HepG2 (cell line): ENCODE data around the gene RIPOR1. TPM values are rescaled to one million over a fixed set of nuclear protein-coding genes. Genes with fewer than 3 reads are reported as not detected.

Source experiments
- CBFB ChIP-seq: sonication (generic); formaldehyde crosslinking; IDR thresholded peaks from 2 replicates; pipeline ENCODE4 v1.4.0; 2020; ENCODE audit warnings: missing genetic modification reagents
- KIAA2018 ChIP-seq: sonication (generic); formaldehyde crosslinking; IDR thresholded peaks from 2 replicates; pipeline ENCODE4 v1.5.0; 2020; ENCODE audit warnings: mild to moderate bottlenecking, missing genetic modification reagents, borderline replicate concordance
- RARA ChIP-seq: IDR thresholded peaks from 2 replicates; pipeline ENCODE4 v1.6.1; 2016; ENCODE audit warnings: missing genetic modification reagents, missing compliant biosample characterization
- RBM22 ChIP-seq: fragments of 200-400 bp; formaldehyde crosslinking; optimal IDR thresholded peaks from 2 replicates; pipeline ENCODE3; 2017; ENCODE audit warnings: mild to moderate bottlenecking, low read length, moderate library complexity
- TAF1 ChIP-seq: sonication (generic); formaldehyde crosslinking; IDR thresholded peaks from 2 replicates; pipeline ENCODE4 v1.4.0; 2020; ENCODE audit warnings: missing genetic modification reagents
- U2AF1 ChIP-seq: fragments of 200-400 bp; formaldehyde crosslinking; optimal IDR thresholded peaks from 2 replicates; pipeline ENCODE3; 2017; ENCODE audit warnings: mild to moderate bottlenecking, low read depth, low read length
- ZC3H4 ChIP-seq: sonication (generic); formaldehyde crosslinking; IDR thresholded peaks from 2 replicates; pipeline ENCODE4 v1.4.0; 2020; ENCODE audit warnings: missing genetic modification reagents, borderline replicate concordance
- ZNF318 ChIP-seq: sonication (generic); formaldehyde crosslinking; IDR thresholded peaks from 2 replicates; pipeline ENCODE4 v1.4.0; 2020; ENCODE audit warnings: mild to moderate bottlenecking, missing genetic modification reagents
- ZNF430 ChIP-seq: sonication (generic); formaldehyde crosslinking; IDR thresholded peaks from 2 replicates; pipeline ENCODE4 v1.9.0; 2021; ENCODE audit warnings: mild to moderate bottlenecking, missing genetic modification reagents
- ZNF709 ChIP-seq: sonication (generic); formaldehyde crosslinking; IDR thresholded peaks from 2 replicates; pipeline ENCODE4 v1.5.0; 2020; ENCODE audit warnings: mild to moderate bottlenecking, missing genetic modification reagents
- ZNF749 ChIP-seq: sonication (generic); formaldehyde crosslinking; IDR thresholded peaks from 2 replicates; pipeline ENCODE4 v1.8.0; 2022; ENCODE audit warnings: mild to moderate bottlenecking, missing genetic modification reagents, moderate library complexity, borderline replicate concordance
- polyA plus RNA-seq, 8 experiments: library from polyadenylated mRNA; depleted of rRNA in 3 of 8; stranded (reverse) in 7 of 8; unstranded in 1 of 8; fragments of >200 nt; fragmentation: Illumina TruSeq in 4 of 8; extraction: Trizol in 4 of 8; gene quantifications; 2 replicates each; pipeline versions ENCODE4 v1.2.1 to v1.2.3, GENCODE V29; 2011 to 2016; ENCODE audit warnings: low read depth in 4 of 8, missing spikeins in 1 of 8, mixed read lengths in 1 of 8; ENCODE audit not compliant: insufficient read depth in 1 of 8
- total RNA-seq, 5 experiments: library from RNA; depleted of rRNA; stranded (reverse); fragments of >200 nt; fragmentation: Illumina TruSeq; extraction: Trizol; gene quantifications; 2 replicates each; pipeline ENCODE4 v1.2.3, GENCODE V29; 2016; ENCODE audit warnings: low read depth in 1 of 5

Gene RIPOR1
- total and polyA plus RNA-seq, 2 of the 13 experiments (the other 11 are each of a cell fraction or from before 2014, with no cell fraction given) = 4.6 to 8.1 TPM

GRCh38 chr16:67521095-67521804 lies 7.4 kb upstream of the RIPOR1 start (continued):
- peak; percentile 47; the same call in 1 of the 2 replicates for TF ChIP-seq TAF1 (CRISPR knock-in tag)
- no peak for TF ChIP-seq ZNF318 (CRISPR knock-in tag)
- TF ChIP-seq CBFB (CRISPR knock-in tag) = peak; percentile 26; the same call in 1 of the 2 replicates
- no peak for TF ChIP-seq KIAA2018
- no peak for TF ChIP-seq ZC3H4 (CRISPR knock-in tag)
- no peak for TF ChIP-seq ZNF430
- TF ChIP-seq ZNF709 = peak; percentile 56; the same call in 1 of the 2 replicates
- no peak for TF ChIP-seq U2AF1
- TF ChIP-seq ZNF749 (CRISPR knock-in tag) = no peak
- TF ChIP-seq RARA = 0 out of 2 replicates have a peak, but pooled peaks have one; percentile 9
- TF ChIP-seq RBM22 = no peak
